Sigmoid colon (tissue), 4 donors: ENCODE measurements around the gene HES3.
"Not testable (repeated sequence)": the region's sequence is repeated elsewhere in the genome, so short reads cannot be mapped to it uniquely, and the experiment has no call there.

ENCODE experiments used
- EP300 ChIP-seq, 4 donors: sonication (generic); formaldehyde crosslinking; IDR thresholded peaks; one replicate each; pipeline ENCODE4 v1.6.1; 2017; ENCODE audit warnings: antibody characterized with exemption in 4 of 4
- POLR2A ChIP-seq, 2 donors: fragments of 450-650 bp; IDR thresholded peaks; one replicate each; pipeline ENCODE4 v1.6.1; 2016; ENCODE audit warnings: antibody characterized with exemption in 2 of 2, mild to moderate bottlenecking in 2 of 2, moderate library complexity in 2 of 2
- TF ChIP-seq, protein P1 (sequence below), 4 experiments: fragments of 450-650 bp in 3 of 4; fragments of 200-600 bp in 1 of 4; IDR thresholded peaks; one replicate each; pipeline ENCODE4 v1.5.1; 2016 to 2019; ENCODE audit warnings: antibody characterized with exemption in 4 of 4, mild to moderate bottlenecking in 3 of 4, moderate library complexity in 2 of 4

DNA sequence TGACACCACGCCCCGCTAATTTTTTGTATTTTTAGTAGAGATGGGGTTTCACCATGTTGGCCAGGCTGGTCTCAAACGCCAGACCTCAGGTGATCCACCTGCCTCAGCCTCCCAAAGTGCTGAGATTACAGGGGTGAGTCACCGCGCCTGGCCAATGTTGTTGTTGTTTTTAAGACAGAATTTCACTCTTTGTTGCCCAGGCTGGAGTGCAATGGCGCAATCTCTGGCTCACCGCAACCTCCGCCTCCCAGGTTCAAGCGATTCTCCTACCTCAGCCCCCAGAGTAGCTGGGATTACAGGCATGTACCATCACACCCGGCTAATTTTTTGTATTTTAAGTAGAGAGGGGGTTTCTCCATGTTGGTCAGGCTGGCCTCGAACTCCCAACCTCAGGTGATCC lies 24.3 kb upstream of the HES3 start:
- TF ChIP-seq, protein P1, sequence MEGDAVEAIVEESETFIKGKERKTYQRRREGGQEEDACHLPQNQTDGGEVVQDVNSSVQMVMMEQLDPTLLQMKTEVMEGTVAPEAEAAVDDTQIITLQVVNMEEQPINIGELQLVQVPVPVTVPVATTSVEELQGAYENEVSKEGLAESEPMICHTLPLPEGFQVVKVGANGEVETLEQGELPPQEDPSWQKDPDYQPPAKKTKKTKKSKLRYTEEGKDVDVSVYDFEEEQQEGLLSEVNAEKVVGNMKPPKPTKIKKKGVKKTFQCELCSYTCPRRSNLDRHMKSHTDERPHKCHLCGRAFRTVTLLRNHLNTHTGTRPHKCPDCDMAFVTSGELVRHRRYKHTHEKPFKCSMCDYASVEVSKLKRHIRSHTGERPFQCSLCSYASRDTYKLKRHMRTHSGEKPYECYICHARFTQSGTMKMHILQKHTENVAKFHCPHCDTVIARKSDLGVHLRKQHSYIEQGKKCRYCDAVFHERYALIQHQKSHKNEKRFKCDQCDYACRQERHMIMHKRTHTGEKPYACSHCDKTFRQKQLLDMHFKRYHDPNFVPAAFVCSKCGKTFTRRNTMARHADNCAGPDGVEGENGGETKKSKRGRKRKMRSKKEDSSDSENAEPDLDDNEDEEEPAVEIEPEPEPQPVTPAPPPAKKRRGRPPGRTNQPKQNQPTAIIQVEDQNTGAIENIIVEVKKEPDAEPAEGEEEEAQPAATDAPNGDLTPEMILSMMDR (IDR thresholded peaks at IDR 0.05), result not testable (repeated sequence)
- not testable (repeated sequence) for TF ChIP-seq EP300, POLR2A (IDR thresholded peaks at IDR 0.05)
